DMS 273 (cell line): ENCODE measurements around the gene ZNF561.
"Not testable (repeated sequence)": the region's sequence is repeated elsewhere in the genome, so short reads cannot be mapped to it uniquely, and the experiment has no call there.

Source experiments
- DNase-seq: peaks from one replicate; lab custom pipeline; 2025; ENCODE audit not compliant: unreplicated experiment; lab: John Stamatoyannopoulos, UW

Gene ZNF561

GRCh38 chr19:9582081-9582725 lies 38.8 kb downstream of the ZNF561 start:
- not testable (repeated sequence) for DNase-seq

- DNase-seq, result no peak
Observed at GRCh38 chr19:9580728-9581127, 40.3 kb downstream of the ZNF561 start.

GRCh38 chr19:9570255-9570654 lies 50.8 kb downstream of the ZNF561 start:
- no peak for DNase-seq

- peak; percentile 25 for DNase-seq
Observed at GRCh38 chr19:9566729-9567128, 54.3 kb downstream of the ZNF561 start.

- DNase-seq, result peak; percentile 39
Observed at GRCh38 chr19:9565900-9566705, 54.9 kb downstream of the ZNF561 start.
